SK-N-SH treated with all-trans-retinoic acid at 6 μM for 48 hours (cell line): ENCODE results near the gene MAST4.

ENCODE experiments used
- ATAC-seq: fragments of 200-7000 bp; cut with Tn5 transposase; 3 replicates; pipeline ENCODE4 v1.9.1; 2020; ENCODE audit warnings: mild to moderate bottlenecking, moderate library complexity
- ARNTL ChIP-seq: fragments of 450-650 bp; formaldehyde crosslinking; IDR thresholded peaks from 2 replicates; pipeline ENCODE4 v1.5.0; 2020; ENCODE audit warnings: low read depth, mild to moderate bottlenecking, moderate library complexity, borderline replicate concordance
- CSDC2 ChIP-seq: fragments of 250-450 bp; sonication (Bioruptor Pico); IDR thresholded peaks from 2 replicates; pipeline ENCODE4 v1.5.0; 2020; ENCODE audit warnings: mild to moderate bottlenecking, moderate library complexity
- GLIS3 ChIP-seq: fragments of 250-450 bp; sonication (Bioruptor Pico); IDR thresholded peaks from 2 replicates; pipeline ENCODE4 v1.5.0; 2020; ENCODE audit warnings: mild to moderate bottlenecking, moderate library complexity
- ISL1 ChIP-seq: fragments of 250-450 bp; sonication (Bioruptor Pico); IDR thresholded peaks from 2 replicates; pipeline ENCODE4 v2.1.2; 2022; ENCODE audit warnings: mild to moderate bottlenecking, moderate library complexity
- OSR1 ChIP-seq: fragments of 250-450 bp; sonication (Bioruptor Pico); IDR thresholded peaks from 2 replicates; pipeline ENCODE4 v1.8.0; 2022; ENCODE audit warnings: moderate library complexity, mild to moderate bottlenecking, inconsistent platforms
- PPARA ChIP-seq: fragments of 250-450 bp; sonication (Bioruptor Pico); IDR thresholded peaks from 2 replicates; pipeline ENCODE4 v1.5.0; 2020; ENCODE audit warnings: mild to moderate bottlenecking, borderline replicate concordance
- RARB ChIP-seq: fragments of 250-450 bp; sonication (Bioruptor Pico); IDR thresholded peaks from 2 replicates; pipeline ENCODE4 v1.8.0; 2021; ENCODE audit warnings: mild to moderate bottlenecking, moderate library complexity
- SNAI2 ChIP-seq: fragments of 250-450 bp; sonication (Bioruptor Pico); IDR thresholded peaks from 2 replicates; pipeline ENCODE4 v1.5.0; 2020; ENCODE audit warnings: mild to moderate bottlenecking, moderate library complexity
- TCF4 ChIP-seq: fragments of 250-450 bp; sonication (Bioruptor Pico); IDR thresholded peaks from 2 replicates; pipeline ENCODE4 v1.8.0; 2021; ENCODE audit warnings: mild to moderate bottlenecking, moderate library complexity, borderline replicate concordance
- TOX ChIP-seq: fragments of 250-450 bp; sonication (Bioruptor Pico); IDR thresholded peaks from 2 replicates; pipeline ENCODE4 v1.8.0; 2021; ENCODE audit warnings: mild to moderate bottlenecking, moderate library complexity, borderline replicate concordance
- TSHZ2 ChIP-seq: fragments of 250-450 bp; sonication (Bioruptor Pico); IDR thresholded peaks from 2 replicates; pipeline ENCODE4 v1.5.0; 2020; ENCODE audit warnings: mild to moderate bottlenecking, moderate library complexity
- ZC3H10 ChIP-seq: fragments of 250-450 bp; sonication (Bioruptor Pico); IDR thresholded peaks from 2 replicates; pipeline ENCODE4 v1.5.1; 2021; ENCODE audit warnings: mild to moderate bottlenecking, moderate library complexity
- ZFP3 ChIP-seq: fragments of 250-450 bp; sonication (Bioruptor Pico); IDR thresholded peaks from 2 replicates; pipeline ENCODE4 v1.5.0; 2020; ENCODE audit warnings: mild to moderate bottlenecking, moderate library complexity
- ZFP30 ChIP-seq: fragments of 450-650 bp; formaldehyde crosslinking; IDR thresholded peaks from 2 replicates; pipeline ENCODE4 v1.5.0; 2022; ENCODE audit warnings: mild to moderate bottlenecking, moderate library complexity
- ZNF565 ChIP-seq: fragments of 450-650 bp; formaldehyde crosslinking; conservative IDR thresholded peaks from 2 replicates; pipeline ENCODE4 v1.5.0; 2020; ENCODE audit warnings: low read depth, mild to moderate bottlenecking, moderate library complexity
- ZNF70 ChIP-seq: fragments of 450-650 bp; formaldehyde crosslinking; IDR thresholded peaks from 2 replicates; pipeline ENCODE4 v1.5.0; 2020; ENCODE audit warnings: mild to moderate bottlenecking, moderate library complexity
- ZNF8 ChIP-seq: fragments of 450-650 bp; formaldehyde crosslinking; IDR thresholded peaks from 2 replicates; pipeline ENCODE4 v1.5.0; 2020; ENCODE audit warnings: mild to moderate bottlenecking, moderate library complexity
- TF ChIP-seq, protein P1 (sequence below): fragments of 250-450 bp; sonication (Bioruptor Pico); IDR thresholded peaks from 2 replicates; pipeline ENCODE4 v1.8.0; 2021; ENCODE audit warnings: low read depth, mild to moderate bottlenecking, moderate library complexity, borderline replicate concordance
- TF ChIP-seq, protein P2 (sequence below): fragments of 250-450 bp; sonication (Bioruptor Pico); IDR thresholded peaks from 2 replicates; pipeline ENCODE4 v1.8.0; 2020; ENCODE audit warnings: mild to moderate bottlenecking, moderate library complexity, borderline replicate concordance
- TF ChIP-seq, protein P3 (sequence below): fragments of 250-450 bp; sonication (Bioruptor Pico); IDR thresholded peaks from 2 replicates; pipeline ENCODE4 v1.5.1; 2021; ENCODE audit warnings: mild to moderate bottlenecking, moderate library complexity

MAST4 gene

DNA sequence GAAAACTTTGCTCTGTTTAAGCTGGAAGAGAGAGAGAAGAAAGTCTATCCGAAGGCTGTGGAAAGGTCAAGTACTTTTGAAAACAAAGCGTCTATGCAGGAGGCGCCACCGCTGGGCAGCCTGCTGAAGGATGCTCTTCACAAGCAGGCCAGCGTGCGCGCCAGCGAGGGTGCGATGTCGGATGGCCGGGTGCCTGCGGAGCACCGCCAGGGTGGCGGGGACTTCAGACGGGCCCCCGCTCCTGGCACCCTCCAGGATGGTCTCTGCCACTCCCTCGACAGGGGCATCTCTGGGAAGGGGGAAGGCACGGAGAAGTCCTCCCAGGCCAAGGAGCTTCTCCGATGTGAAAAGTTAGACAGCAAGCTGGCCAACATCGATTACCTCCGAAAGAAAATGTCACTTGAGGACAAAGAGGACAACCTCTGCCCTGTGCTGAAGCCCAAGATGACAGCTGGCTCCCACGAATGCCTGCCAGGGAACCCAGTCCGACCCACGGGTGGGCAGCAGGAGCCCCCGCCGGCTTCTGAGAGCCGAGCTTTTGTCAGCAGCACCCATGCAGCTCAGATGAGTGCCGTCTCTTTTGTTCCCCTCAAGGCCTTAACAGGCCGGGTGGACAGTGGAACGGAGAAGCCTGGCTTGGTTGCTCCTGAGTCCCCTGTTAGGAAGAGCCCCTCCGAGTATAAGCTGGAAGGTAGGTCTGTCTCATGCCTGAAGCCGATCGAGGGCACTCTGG is 567.8 kb downstream of the MAST4 start (continued):
- TF ChIP-seq TSHZ2 (no peak), ZNF70 (CRISPR knock-in tag) (no peak), OSR1 (CRISPR knock-in tag) (no peak), SNAI2 (CRISPR knock-in tag) (no peak), ISL1 (CRISPR knock-in tag) (no peak), ZFP30 (no peak), GLIS3 (no peak)

GRCh38 chr5:67164856-67165525 is 568.8 kb downstream of the MAST4 start:
- ATAC-seq = no peak
- TF ChIP-seq OSR1 (CRISPR knock-in tag) = no peak
- TF ChIP-seq ZFP3 = no peak
- no peak for TF ChIP-seq ISL1 (CRISPR knock-in tag)
- TF ChIP-seq TOX (CRISPR knock-in tag) = no peak
- TF ChIP-seq PPARA = no peak
- no peak for TF ChIP-seq ZNF70 (CRISPR knock-in tag)
- TF ChIP-seq ZNF8 (CRISPR knock-in tag) = no peak
- TF ChIP-seq RARB (CRISPR knock-in tag) = no peak
- no peak for TF ChIP-seq ARNTL (CRISPR knock-in tag)
- TF ChIP-seq SNAI2 (CRISPR knock-in tag) = no peak
- no peak for TF ChIP-seq CSDC2
- no peak for TF ChIP-seq ZNF565 (CRISPR knock-in tag)
- no peak for TF ChIP-seq ZC3H10 (CRISPR knock-in tag)
- TF ChIP-seq TSHZ2 = no peak

GRCh38 chr5:67165526-67166459 is 569.6 kb downstream of the MAST4 start:
- no peak for TF ChIP-seq ZNF70 (CRISPR knock-in tag)
- TF ChIP-seq, protein P1, sequence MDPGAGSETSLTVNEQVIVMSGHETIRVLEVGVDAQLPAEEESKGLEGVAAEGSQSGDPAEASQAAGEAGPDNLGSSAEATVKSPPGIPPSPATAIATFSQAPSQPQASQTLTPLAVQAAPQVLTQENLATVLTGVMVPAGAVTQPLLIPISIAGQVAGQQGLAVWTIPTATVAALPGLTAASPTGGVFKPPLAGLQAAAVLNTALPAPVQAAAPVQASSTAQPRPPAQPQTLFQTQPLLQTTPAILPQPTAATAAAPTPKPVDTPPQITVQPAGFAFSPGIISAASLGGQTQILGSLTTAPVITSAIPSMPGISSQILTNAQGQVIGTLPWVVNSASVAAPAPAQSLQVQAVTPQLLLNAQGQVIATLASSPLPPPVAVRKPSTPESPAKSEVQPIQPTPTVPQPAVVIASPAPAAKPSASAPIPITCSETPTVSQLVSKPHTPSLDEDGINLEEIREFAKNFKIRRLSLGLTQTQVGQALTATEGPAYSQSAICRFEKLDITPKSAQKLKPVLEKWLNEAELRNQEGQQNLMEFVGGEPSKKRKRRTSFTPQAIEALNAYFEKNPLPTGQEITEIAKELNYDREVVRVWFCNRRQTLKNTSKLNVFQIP (CRISPR knock-in tag) = no peak
- TF ChIP-seq PPARA = no peak
- no peak for TF ChIP-seq SNAI2 (CRISPR knock-in tag)
- no peak for TF ChIP-seq TOX (CRISPR knock-in tag)
- TF ChIP-seq TCF4 (CRISPR knock-in tag) = no peak
- TF ChIP-seq, protein P2, sequence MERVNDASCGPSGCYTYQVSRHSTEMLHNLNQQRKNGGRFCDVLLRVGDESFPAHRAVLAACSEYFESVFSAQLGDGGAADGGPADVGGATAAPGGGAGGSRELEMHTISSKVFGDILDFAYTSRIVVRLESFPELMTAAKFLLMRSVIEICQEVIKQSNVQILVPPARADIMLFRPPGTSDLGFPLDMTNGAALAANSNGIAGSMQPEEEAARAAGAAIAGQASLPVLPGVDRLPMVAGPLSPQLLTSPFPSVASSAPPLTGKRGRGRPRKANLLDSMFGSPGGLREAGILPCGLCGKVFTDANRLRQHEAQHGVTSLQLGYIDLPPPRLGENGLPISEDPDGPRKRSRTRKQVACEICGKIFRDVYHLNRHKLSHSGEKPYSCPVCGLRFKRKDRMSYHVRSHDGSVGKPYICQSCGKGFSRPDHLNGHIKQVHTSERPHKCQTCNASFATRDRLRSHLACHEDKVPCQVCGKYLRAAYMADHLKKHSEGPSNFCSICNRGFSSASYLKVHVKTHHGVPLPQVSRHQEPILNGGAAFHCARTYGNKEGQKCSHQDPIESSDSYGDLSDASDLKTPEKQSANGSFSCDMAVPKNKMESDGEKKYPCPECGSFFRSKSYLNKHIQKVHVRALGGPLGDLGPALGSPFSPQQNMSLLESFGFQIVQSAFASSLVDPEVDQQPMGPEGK (CRISPR knock-in tag) = no peak
- TF ChIP-seq, protein P3, sequence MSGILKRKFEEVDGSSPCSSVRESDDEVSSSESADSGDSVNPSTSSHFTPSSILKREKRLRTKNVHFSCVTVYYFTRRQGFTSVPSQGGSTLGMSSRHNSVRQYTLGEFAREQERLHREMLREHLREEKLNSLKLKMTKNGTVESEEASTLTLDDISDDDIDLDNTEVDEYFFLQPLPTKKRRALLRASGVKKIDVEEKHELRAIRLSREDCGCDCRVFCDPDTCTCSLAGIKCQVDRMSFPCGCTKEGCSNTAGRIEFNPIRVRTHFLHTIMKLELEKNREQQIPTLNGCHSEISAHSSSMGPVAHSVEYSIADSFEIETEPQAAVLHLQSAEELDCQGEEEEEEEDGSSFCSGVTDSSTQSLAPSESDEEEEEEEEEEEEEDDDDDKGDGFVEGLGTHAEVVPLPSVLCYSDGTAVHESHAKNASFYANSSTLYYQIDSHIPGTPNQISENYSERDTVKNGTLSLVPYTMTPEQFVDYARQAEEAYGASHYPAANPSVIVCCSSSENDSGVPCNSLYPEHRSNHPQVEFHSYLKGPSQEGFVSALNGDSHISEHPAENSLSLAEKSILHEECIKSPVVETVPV = no peak
- TF ChIP-seq OSR1 (CRISPR knock-in tag) = no peak
- ATAC-seq = no peak
